GM10248 (cell line): ENCODE data around the gene JPT2.
"Not testable (repeated sequence)": the region's sequence is repeated elsewhere in the genome, so short reads cannot be mapped to it uniquely, and the experiment has no call there.

Source experiments
- CTCF ChIA-PET: fragments of 300-600 bp; sonication (Branson Sonifier 250); formaldehyde crosslinking; extraction: SDS; loops from one replicate; lab custom pipeline; 2021; ENCODE audit warnings: antibody characterized with exemption; lab: Yijun Ruan, JAX
- POLR2A ChIA-PET: fragments of 350-650 bp; sonication (Branson Sonifier 250); formaldehyde crosslinking; extraction: SDS; loops from one replicate; lab custom pipeline; 2020; ENCODE audit warnings: antibody characterized with exemption; lab: Yijun Ruan, JAX
- DNase-seq: peaks from one replicate; pipeline ENCODE4 v3.0.0; 2012; ENCODE audit errors: extremely low spot score
- CTCF ChIP-seq: IDR thresholded peaks from 2 replicates; pipeline ENCODE4 v1.5.1; 2012; ENCODE audit warnings: mild to moderate bottlenecking, low read depth; ENCODE audit errors: extremely low read depth, missing control alignments, control extremely low read depth

Gene JPT2

GRCh38 chr16:1710811-1711507 is 32.9 kb downstream of the JPT2 start:
- TF ChIP-seq CTCF: no peak
- POLR2A ChIA-PET: no interaction called here
- CTCF ChIA-PET: no interaction called here
- no peak for DNase-seq

GRCh38 chr16:1712791-1713261 is 34.7 kb downstream of the JPT2 start:
- ChIA-PET POLR2A (no interaction called here), CTCF (no interaction called here)
- TF ChIP-seq CTCF: no peak
- DNase-seq: no peak

GRCh38 chr16:1713331-1713730 is 35.3 kb downstream of the JPT2 start:
- TF ChIP-seq CTCF: no peak
- ChIA-PET CTCF (no interaction called here), POLR2A (no interaction called here)
- DNase-seq: no peak

GRCh38 chr16:1713933-1714332 is 35.9 kb downstream of the JPT2 start:
- peak; percentile 55 for DNase-seq
- ChIA-PET CTCF (interaction anchor here (0.5 kb wide), 1 partner anchor 8 kb away, joined by 3 read pairs; the partner anchor contains the start of gene MAPK8IP3), POLR2A (no interaction called here)
- TF ChIP-seq CTCF: no peak

GRCh38 chr16:1715220-1715619 is 37.1 kb downstream of the JPT2 start:
- no peak for DNase-seq
- TF ChIP-seq CTCF: no peak
- POLR2A ChIA-PET: no interaction called here
- CTCF ChIA-PET: interaction anchor here (1.4 kb wide), 1 partner anchor 9 kb away, joined by 8 read pairs; the partner anchor contains the start of gene MAPK8IP3

- POLR2A ChIA-PET, CTCF ChIA-PET: not testable (repeated sequence)
Measured at GRCh38 chr16:1718236-1718635, 40.2 kb downstream of the JPT2 start.

GRCh38 chr16:1719559-1720229 is 41.6 kb downstream of the JPT2 start:
- DNase-seq, POLR2A ChIA-PET, CTCF ChIA-PET: not testable (repeated sequence)

More at GRCh38 chr16:1718236-1718635, 40.2 kb downstream of the JPT2 start:
- not testable (repeated sequence) for DNase-seq
